ENCODE data around the gene CHMP1B. TPM values are rescaled to one million over a fixed set of nuclear protein-coding genes. Genes with fewer than 3 reads are reported as not detected.
A peak's percentile ranks its signal among the peaks of the same experiment; 100 is the strongest.
"Not testable (repeated sequence)": the region's sequence is repeated elsewhere in the genome, so short reads cannot be mapped to it uniquely, and the experiment has no call there.

The CHMP1B gene
- total RNA-seq, 1 donor from 2014 or later, result 50.3 TPM

GRCh38 chr18:11866764-11867163 lies 15.6 kb downstream of the CHMP1B start:
- no peak for DNase-seq (ENCODE audit: low read depth in 2 of 2)

- DNase-seq (ENCODE audit: low read depth in 2 of 2), result no peak
These were observed 17.0 kb downstream of the CHMP1B start for GRCh38 chr18:11868230-11868629.

- no peak for DNase-seq (ENCODE audit: low read depth in 2 of 2)
These were observed 20.3 kb downstream of the CHMP1B start for GRCh38 chr18:11871501-11871900.

- peak; percentile 62 to 67 for DNase-seq (ENCODE audit: low read depth in 2 of 2)
These were observed 21.4 kb downstream of the CHMP1B start for GRCh38 chr18:11872479-11873136.

- no peak for DNase-seq (ENCODE audit: low read depth in 2 of 2)
These were observed 22.6 kb downstream of the CHMP1B start for GRCh38 chr18:11873670-11874340.

GRCh38 chr18:11874676-11875075 lies 23.5 kb downstream of the CHMP1B start:
- no peak for DNase-seq (ENCODE audit: low read depth in 2 of 2)

GRCh38 chr18:11877497-11878135 lies 26.4 kb downstream of the CHMP1B start:
- DNase-seq (ENCODE audit: low read depth in 2 of 2), result no peak

GRCh38 chr18:11880586-11881304 lies 29.5 kb downstream of the CHMP1B start:
- DNase-seq (ENCODE audit: low read depth in 2 of 2), result no peak

- no peak for DNase-seq (ENCODE audit: low read depth in 2 of 2)
These were observed 31.4 kb downstream of the CHMP1B start for GRCh38 chr18:11882636-11883035.

GRCh38 chr18:11883153-11883552 lies 31.9 kb downstream of the CHMP1B start:
- DNase-seq (ENCODE audit: low read depth in 2 of 2), result peak in 1 of 2 donors; percentile 5

GRCh38 chr18:11884396-11885030 lies 33.3 kb downstream of the CHMP1B start:
- no peak for DNase-seq (ENCODE audit: low read depth in 2 of 2)

GRCh38 chr18:11885278-11885947 lies 34.2 kb downstream of the CHMP1B start:
- DNase-seq (ENCODE audit: low read depth in 2 of 2), result no peak

GRCh38 chr18:11886577-11887110 lies 35.4 kb downstream of the CHMP1B start:
- no peak for DNase-seq (ENCODE audit: low read depth in 2 of 2)

GRCh38 chr18:11887328-11888128 lies 36.3 kb downstream of the CHMP1B start:
- DNase-seq (ENCODE audit: low read depth in 2 of 2), result no peak

GRCh38 chr18:11888726-11889125 lies 37.5 kb downstream of the CHMP1B start:
- no peak for DNase-seq (ENCODE audit: low read depth in 2 of 2)

- DNase-seq (ENCODE audit: low read depth in 2 of 2), result no peak
These were observed 38.1 kb downstream of the CHMP1B start for GRCh38 chr18:11889284-11889683.

- no peak for DNase-seq (ENCODE audit: low read depth in 2 of 2)
These were observed 40.5 kb downstream of the CHMP1B start for GRCh38 chr18:11891737-11892136.

- not testable (repeated sequence) for DNase-seq (ENCODE audit: low read depth in 2 of 2)
These were observed 41.2 kb downstream of the CHMP1B start for GRCh38 chr18:11892438-11892837.

- no peak for DNase-seq (ENCODE audit: low read depth in 2 of 2)
These were observed 46.6 kb downstream of the CHMP1B start for GRCh38 chr18:11897781-11898180.

- no peak for DNase-seq (ENCODE audit: low read depth in 2 of 2)
These were observed 47.9 kb downstream of the CHMP1B start for GRCh38 chr18:11899063-11899462.
